ENCODE data around the gene DYRK3. TPM values are rescaled to one million over a fixed set of nuclear protein-coding genes. Genes with fewer than 3 reads are reported as not detected.

DYRK3 gene
- total and polyA plus RNA-seq, 2 of the 8 experiments (the other 6 are each of a cell fraction or from before 2014, with no cell fraction given): 2.1 to 8.5 TPM

- Histone ChIP-seq H3K56ac (replicated peaks; ENCODE audit: insufficient read length, low read depth, low read length) (no peak overlapping the region), H3K79me1 (ENCODE audit: low read depth, low read length) (no peaks in the 10 kb centered on the region), H4K5ac (ENCODE audit: insufficient read length, low read depth, low read length) (no peak overlapping the region), H3K23ac (ENCODE audit: insufficient read length) (no peak overlapping the region), H4K20me1 (replicated peaks in 1 of 2; ENCODE audit: control insufficient read depth in 1 of 2, insufficient read depth in 2 of 2, low read length in 2 of 2) (no peaks in the 10 kb centered on the region), H2AFZ (ENCODE audit: low read length) (peak overlapping the region; percentile 31; the same call in 1 of the 2 replicates), H4K8ac (ENCODE audit: extremely low read depth, insufficient read depth, low read length) (peak overlapping the region; percentile 51), H4K91ac (replicated peaks; ENCODE audit: insufficient read length, low read length) (no peak overlapping the region), H3K27ac (ENCODE audit: low read depth, low read length) (no peak overlapping the region), H3K9ac (replicated peaks in 1 of 4; ENCODE audit: extremely low read depth in 1 of 4, low read depth in 3 of 4, low read length in 3 of 4) (no peak overlapping the region), H3K36me3 (ENCODE audit: control insufficient read depth in 2 of 4, insufficient read depth in 4 of 4, low read length in 3 of 4) (no peaks in the 10 kb centered on the region), H3K9me3 (ENCODE audit: insufficient read depth in 2 of 2, low read depth in 1 of 2, low read length in 1 of 2) (no peaks in the 10 kb centered on the region), H3K79me2 (ENCODE audit: control insufficient read depth in 1 of 2, insufficient read depth in 2 of 2, low read length in 2 of 2) (no peaks in the 10 kb centered on the region), H2AK5ac (ENCODE audit: low read depth, low read length) (no peak overlapping the region), H2BK20ac (ENCODE audit: low read length) (no peak overlapping the region), H2BK12ac (ENCODE audit: low read depth, low read length) (no peak overlapping the region), H3K4me1 (replicated peaks in 1 of 4; ENCODE audit: control insufficient read depth in 3 of 4, insufficient read depth in 4 of 4, low read length in 3 of 4) (peaks cover 0 to 12% (median 5%) of the 10 kb centered on the region in 4 experiments; a peak in 6 of 7 replicates), H3K18ac (ENCODE audit: extremely low read depth, low read length) (no peak overlapping the region; the same call in 1 of the 2 replicates), H3K14ac (ENCODE audit: insufficient read length) (no peak overlapping the region), H3K23me2 (ENCODE audit: low read depth, low read length) (peaks cover 5% of the 10 kb centered on the region; the same call in 1 of the 2 replicates), H3K27me3 (replicated peaks in 1 of 4; ENCODE audit: control insufficient read depth in 3 of 4, extremely low read depth in 1 of 4, insufficient read depth in 3 of 4, low read length in 3 of 4) (peaks cover 0 to 22% (median 13%) of the 10 kb centered on the region in 4 experiments; a peak in 6 of 7 replicates), H2BK120ac (replicated peaks; ENCODE audit: low read depth, low read length) (no peak overlapping the region), H2BK15ac (ENCODE audit: low read length) (no peak overlapping the region), H2BK5ac (ENCODE audit: low read depth, low read length) (no peak overlapping the region), H3K4me2 (ENCODE audit: insufficient read depth in 1 of 2, low read depth in 2 of 2, low read length in 2 of 2) (peak overlapping the region; percentile 44 to 56), H3K4ac (replicated peaks; ENCODE audit: insufficient read length, low read depth, low read length) (no peak overlapping the region), H3K4me3 (ENCODE audit: extremely low read depth in 1 of 4, insufficient read depth in 2 of 4, low read depth in 3 of 4, low read length in 4 of 4) (peak overlapping the region in 1 of 4 experiments; percentile 51; a peak in 1 of 8 replicates)
- FAIRE-seq (no peak), DNase-seq (ENCODE audit: low read depth in 1 of 2, low spot score in 2 of 2) (no peak)
- no peak for TF ChIP-seq HDAC2 (IDR thresholded peaks at IDR 0.05; ENCODE audit: borderline replicate concordance in 1 of 2, low read depth in 2 of 2, low read length in 2 of 2)
- no peak for TF ChIP-seq CEBPB (IDR thresholded peaks at IDR 0.05; ENCODE audit: low read depth, low read length)
- no peak for TF ChIP-seq KDM1A (IDR thresholded peaks at IDR 0.05; ENCODE audit: borderline replicate concordance, low read length)
- no peak for TF ChIP-seq FOSL1 (IDR thresholded peaks at IDR 0.05; ENCODE audit: insufficient read depth, low read depth, low read length)
- TF ChIP-seq GTF2F1 (IDR thresholded peaks at IDR 0.05; ENCODE audit: borderline replicate concordance, low read depth, low read length): no peak
- WGBS, 2 experiments (ENCODE audit: extremely low coverage in 1 of 2, insufficient coverage in 1 of 2, insufficient read length in 1 of 2, insufficient replicate concordance in 2 of 2, low coverage in 1 of 2, low lambda C conversion rate in 2 of 2, missing lambda C conversion rate in 1 of 2): 60% methylated on average over 7 of the region's 7 CpGs; no CpG with 5 or more reads in 1 of the 2 experiments
- CTCF ChIA-PET (ENCODE audit: partially characterized antibody): interaction anchor here (0.6 to 23.8 kb wide), 23 partner anchors 11 to 369 kb away, joined by 3 to 666 read pairs (median 5); partner anchors contain the start of genes DYRK3, EIF2D and MAPKAPK2
- POLR2A ChIA-PET (ENCODE audit: partially characterized antibody): interaction anchor here (0.6 to 1.4 kb wide), 3 partner anchors 11 to 34 kb away, joined by 3 to 5 read pairs (median 4); partner anchors contain the start of gene DYRK3
Measured at GRCh38 chr1:206658981-206659273, 23.6 kb downstream of the DYRK3 start.

Data from H1 (cell line).